Psoas muscle (tissue), 8 donors: ENCODE data around the gene DNAAF3. TPM values are rescaled to one million over a fixed set of nuclear protein-coding genes. Genes with fewer than 3 reads are reported as not detected.

Experiments used
- ATAC-seq, 4 donors: fragments of 200-7000 bp; cut with Tn5 transposase; one replicate each; pipeline ENCODE4 v1.9.1; 2020; ENCODE audit warnings: moderate library complexity in 3 of 4, mild to moderate bottlenecking in 2 of 4
- DNase-seq, 2 donors: peaks; one replicate each; pipeline ENCODE4 v3.0.0-alpha.2; 2020
- H3K27ac ChIP-seq: fragments of 200-600 bp; one replicate; pipeline ENCODE4 v1.8.0; 2022
- H3K27me3 ChIP-seq, 3 donors: fragments of 200-600 bp in 1 of 3; one replicate each; pipeline versions ENCODE4 v1.6.1 to v1.8.0; 2013 to 2022; ENCODE audit warnings: low read length in 2 of 3, mild to moderate bottlenecking in 2 of 3, moderate library complexity in 1 of 3; ENCODE audit not compliant: insufficient read depth in 3 of 3
- H3K36me3 ChIP-seq, 2 donors: fragments of 200-600 bp in 1 of 2; one replicate each; pipeline versions ENCODE4 v1.6.1 to v1.8.0; 2013 to 2022; ENCODE audit warnings: low read depth in 1 of 2, mild to moderate bottlenecking in 1 of 2, moderate library complexity in 1 of 2; ENCODE audit not compliant: insufficient read depth in 1 of 2
- H3K4me1 ChIP-seq: fragments of 200-600 bp; one replicate; pipeline ENCODE4 v1.8.0; 2022
- H3K4me3 ChIP-seq: fragments of 200-600 bp; one replicate; pipeline ENCODE4 v1.8.0; 2022; ENCODE audit warnings: mild to moderate bottlenecking
- H3K9me3 ChIP-seq: fragments of 200-600 bp; one replicate; pipeline ENCODE4 v1.8.0; 2022
- CTCF ChIP-seq: fragments of 200-600 bp; IDR thresholded peaks from one replicate; pipeline ENCODE4 v1.8.0; 2022; ENCODE audit warnings: antibody characterized with exemption
- WGBS, 3 donors: extraction: QIAGEN DNeasy Blood & Tissue Kit; methylation state at CpG; one replicate each; pipeline versions ENCODE4 v1.1.6 to v1.1.7; 2013; 5-methylcytosine and 5-hydroxymethylcytosine counted together
- intact Hi-C, 2 donors: fragments of 100-400 bp; cut with DNase I; formaldehyde crosslinking; loops; one replicate each; pipeline versions ENCODE4 v1.11.0 to v1.14.2; 2022
- polyA plus RNA-seq, 3 donors: library from polyadenylated mRNA; stranded (reverse); fragments of 200-250 nt; gene quantifications; one replicate each; pipeline ENCODE4 v1.2.3, GENCODE V29; 2013
- total RNA-seq, 4 donors: library from RNA; stranded (reverse); fragmentation: NEBNext Ultra II Directional in 2 of 4; extraction: Animal tissue kit (Norgen Biotek cat#: 25700) in 2 of 4; gene quantifications; one replicate each; pipeline versions ENCODE4 v1.2.1 to v1.2.4, GENCODE V29; 2021 to 2023
- donor health status: healthy with polysubstance abuse.
- donor health status: DM: no; HTN: no; CAD: no; lungs with moderate emphysema.
- donor health status: Bipolar disorder and iron deficiency.
- donor health status: healthy.
- donor health status: DM: yes; HTN: yes; CAD: no.
- donor health status: DM: no; HTN: no; CAD: no.
- donor health status: DM: no; HTN: no; CAD: no.
- donor health status: DM: yes; HTN: yes; CAD: no.

Gene DNAAF3
- total and polyA plus RNA-seq, 7 donors: 0.06 to 0.47 (median 0.34) TPM; not detected in 4

- Histone ChIP-seq H3K27me3 (peaks cover 0 to 97% (median 47%) of the 10 kb centered on the region in 3 donors), H3K27ac (no peak overlapping the region), H3K4me1 (peaks cover 7% of the 10 kb centered on the region), H3K9me3 (no peaks in the 10 kb centered on the region), H3K36me3 (no peaks in the 10 kb centered on the region), H3K4me3 (no peak overlapping the region)
- DNase-seq (no peak), ATAC-seq (no peak)
- no peak for TF ChIP-seq CTCF
- intact Hi-C loops: no loop called here
- WGBS, 3 donors: 21 to 31% (median 27%) methylated on average over 2 of the region's 2 CpGs
Measured at GRCh38 chr19:55176076-55176475, 9.7 kb upstream of the DNAAF3 start.

- H3K4me1 ChIP-seq: peaks cover 7% of the 10 kb centered on the region
- WGBS, 3 donors: 52 to 64% (median 53%) methylated on average over 43 of the region's 43 CpGs
- TF ChIP-seq CTCF: no peak
- DNase-seq (no peak), ATAC-seq (peak in 1 of 4 donors; percentile 25)
- no peak overlapping the region for H3K4me3 ChIP-seq
- intact Hi-C loops: no loop called here
- H3K9me3 ChIP-seq: no peaks in the 10 kb centered on the region
- H3K27me3 ChIP-seq: peaks cover 0 to 96% (median 45%) of the 10 kb centered on the region in 3 donors
- no peaks in the 10 kb centered on the region for H3K36me3 ChIP-seq
- H3K27ac ChIP-seq: no peak overlapping the region
Measured at GRCh38 chr19:55175117-55175867, 8.9 kb upstream of the DNAAF3 start.

GRCh38 chr19:55174425-55175116 is 8.2 kb upstream of the DNAAF3 start:
- peaks cover 0 to 96% (median 38%) of the 10 kb centered on the region in 3 donors for H3K27me3 ChIP-seq
- no peaks in the 10 kb centered on the region for H3K9me3 ChIP-seq
- no peaks in the 10 kb centered on the region for H3K36me3 ChIP-seq
- DNase-seq: no peak
- H3K4me3 ChIP-seq: no peak overlapping the region
- 44 to 60% (median 59%) methylated on average over 19 to 21 of the region's 21 CpGs for WGBS, 3 donors
- H3K27ac ChIP-seq: no peak overlapping the region
- intact Hi-C loops: no loop called here
- peaks cover 6% of the 10 kb centered on the region for H3K4me1 ChIP-seq
- no peak for ATAC-seq
- TF ChIP-seq CTCF: no peak

- no peak overlapping the region for H3K27ac ChIP-seq
- intact Hi-C loops: no loop called here
- DNase-seq (peak in 1 of 2 donors; percentile 53), ATAC-seq (peak in 3 of 4 donors; percentile 63)
- H3K4me3 ChIP-seq: peak overlapping the region; percentile 46
- no peak for TF ChIP-seq CTCF
- no peaks in the 10 kb centered on the region for H3K9me3 ChIP-seq
- H3K36me3 ChIP-seq: no peaks in the 10 kb centered on the region
- no peaks in the 10 kb centered on the region for H3K4me1 ChIP-seq
- WGBS, 3 donors: 0 to 2% (median 1%) methylated on average over 35 to 37 of the region's 37 CpGs
- H3K27me3 ChIP-seq: peaks cover 0 to 96% (median 33%) of the 10 kb centered on the region in 3 donors
Measured at GRCh38 chr19:55173714-55174409, 7.4 kb upstream of the DNAAF3 start.
